Neural crest cell (in vitro differentiated cells): Measurements from ENCODE around the gene HSPH1. TPM values are rescaled to one million over a fixed set of nuclear protein-coding genes. Genes with fewer than 3 reads are reported as not detected.

ENCODE experiments used
- DNase-seq: peaks from one replicate; pipeline ENCODE4 v3.0.0; 2021; ENCODE audit warnings: low read depth, mixed read lengths, low spot score
- H3K27ac Mint-ChIP-seq: one replicate; pipeline ENCODE4 v1.8.0; 2021; ENCODE audit warnings: mild to moderate bottlenecking, mixed read lengths; ENCODE audit not compliant: unreplicated experiment
- H3K27me3 Mint-ChIP-seq: 2 replicates; pipeline ENCODE4 v1.8.0; 2021; ENCODE audit warnings: low read depth, mild to moderate bottlenecking, mixed read lengths
- H3K36me3 Mint-ChIP-seq: 2 replicates; pipeline ENCODE4 v1.8.0; 2021; ENCODE audit warnings: low read depth, mild to moderate bottlenecking, mixed read lengths
- H3K4me1 Mint-ChIP-seq: 2 replicates; pipeline ENCODE4 v1.8.0; 2021; ENCODE audit warnings: mixed read lengths
- H3K4me3 Mint-ChIP-seq: one replicate; pipeline ENCODE4 v1.8.0; 2021; ENCODE audit warnings: mild to moderate bottlenecking, mixed read lengths
- H3K9me3 Mint-ChIP-seq: 2 replicates; pipeline ENCODE4 v1.8.0; 2021; ENCODE audit warnings: mixed read lengths
- CTCF ChIP-seq: fragments of 200-600 bp; sonication (generic); conservative IDR thresholded peaks from 2 replicates; pipeline ENCODE4 v1.5.0; 2021; ENCODE audit warnings: antibody characterized with exemption, mild to moderate bottlenecking
- total RNA-seq: library from RNA; stranded (reverse); gene quantifications from 2 replicates; pipeline ENCODE4 v1.2.1, GENCODE V29; 2021

Gene HSPH1
- total RNA-seq, 1 donor from 2014 or later: 146 TPM

- DNase-seq: no peak
- TF ChIP-seq CTCF: no peak
- H3K27ac Mint-ChIP-seq: no peak overlapping the region
- peaks cover 22% of the 10 kb centered on the region for H3K4me1 Mint-ChIP-seq
- H3K9me3 Mint-ChIP-seq: no peaks in the 10 kb centered on the region
- H3K27me3 Mint-ChIP-seq: no peaks in the 10 kb centered on the region
- H3K36me3 Mint-ChIP-seq: no peaks in the 10 kb centered on the region
- peak overlapping the region; percentile 85 for H3K4me3 Mint-ChIP-seq
Observed at GRCh38 chr13:31199527-31199848, 37.8 kb upstream of the HSPH1 start.

- Mint-ChIP-seq H3K4me1 (peaks cover 18% of the 10 kb centered on the region), H3K27ac (no peak overlapping the region), H3K4me3 (peak overlapping the region; percentile 85), H3K36me3 (no peaks in the 10 kb centered on the region), H3K9me3 (no peaks in the 10 kb centered on the region), H3K27me3 (no peaks in the 10 kb centered on the region)
- TF ChIP-seq CTCF: no peak
- DNase-seq: no peak
Observed at GRCh38 chr13:31198519-31198918, 36.8 kb upstream of the HSPH1 start.

GRCh38 chr13:31196992-31197391 lies 35.3 kb upstream of the HSPH1 start:
- Mint-ChIP-seq H3K4me1 (peaks cover 14% of the 10 kb centered on the region), H3K4me3 (no peak overlapping the region), H3K9me3 (peaks cover 3% of the 10 kb centered on the region)

GRCh38 chr13:31195616-31196015 lies 33.9 kb upstream of the HSPH1 start:
- H3K36me3 Mint-ChIP-seq: peaks cover 3% of the 10 kb centered on the region
- H3K27ac Mint-ChIP-seq: no peak overlapping the region
- TF ChIP-seq CTCF: no peak
- H3K27me3 Mint-ChIP-seq: no peaks in the 10 kb centered on the region
- H3K9me3 Mint-ChIP-seq: peaks cover 6% of the 10 kb centered on the region
- DNase-seq: no peak
- no peak overlapping the region for H3K4me3 Mint-ChIP-seq
- H3K4me1 Mint-ChIP-seq: peaks cover 4% of the 10 kb centered on the region

More at GRCh38 chr13:31196992-31197391, 35.3 kb upstream of the HSPH1 start:
- DNase-seq: no peak
- TF ChIP-seq CTCF: no peak
- Mint-ChIP-seq H3K36me3 (peaks cover 3% of the 10 kb centered on the region), H3K27ac (no peak overlapping the region), H3K27me3 (no peaks in the 10 kb centered on the region)

- no peak for TF ChIP-seq CTCF
- Mint-ChIP-seq H3K4me1 (no peaks in the 10 kb centered on the region), H3K4me3 (no peak overlapping the region), H3K27ac (no peak overlapping the region), H3K27me3 (no peaks in the 10 kb centered on the region), H3K36me3 (peaks cover 3% of the 10 kb centered on the region), H3K9me3 (peaks cover 15% of the 10 kb centered on the region)
- no peak for DNase-seq
Observed at GRCh38 chr13:31192306-31192705, 30.6 kb upstream of the HSPH1 start.

- Mint-ChIP-seq H3K4me1 (no peaks in the 10 kb centered on the region), H3K9me3 (peaks cover 15% of the 10 kb centered on the region), H3K27me3 (no peaks in the 10 kb centered on the region), H3K27ac (no peak overlapping the region), H3K4me3 (no peak overlapping the region), H3K36me3 (peaks cover 3% of the 10 kb centered on the region)
- no peak for DNase-seq
- TF ChIP-seq CTCF: no peak
Observed at GRCh38 chr13:31191748-31192147, 30.0 kb upstream of the HSPH1 start.
